LNCaP clone FGC (cell line): ENCODE measurements around the gene SS18L1.

Experiments used
- DNase-seq: peaks from one replicate; pipeline ENCODE4 v3.0.0-alpha.2; 2011; ENCODE audit warnings: low read depth
- H3K4me3 ChIP-seq: 2 replicates; pipeline ENCODE4 v1.5.1; 2011; ENCODE audit warnings: mild to moderate bottlenecking, low read depth, low read length, control low read depth
- CTCF ChIP-seq: IDR thresholded peaks from 2 replicates; pipeline ENCODE4 v1.5.1; 2012; ENCODE audit warnings: mild to moderate bottlenecking; ENCODE audit not compliant: control insufficient read depth, insufficient read depth; ENCODE audit errors: extremely low read depth

SS18L1 gene

GRCh38 chr20:62128502-62128901, 15.1 kb upstream of the SS18L1 start:
- no peak for DNase-seq
- no peak for TF ChIP-seq CTCF
- H3K4me3 ChIP-seq, result no peak overlapping the region

DNA sequence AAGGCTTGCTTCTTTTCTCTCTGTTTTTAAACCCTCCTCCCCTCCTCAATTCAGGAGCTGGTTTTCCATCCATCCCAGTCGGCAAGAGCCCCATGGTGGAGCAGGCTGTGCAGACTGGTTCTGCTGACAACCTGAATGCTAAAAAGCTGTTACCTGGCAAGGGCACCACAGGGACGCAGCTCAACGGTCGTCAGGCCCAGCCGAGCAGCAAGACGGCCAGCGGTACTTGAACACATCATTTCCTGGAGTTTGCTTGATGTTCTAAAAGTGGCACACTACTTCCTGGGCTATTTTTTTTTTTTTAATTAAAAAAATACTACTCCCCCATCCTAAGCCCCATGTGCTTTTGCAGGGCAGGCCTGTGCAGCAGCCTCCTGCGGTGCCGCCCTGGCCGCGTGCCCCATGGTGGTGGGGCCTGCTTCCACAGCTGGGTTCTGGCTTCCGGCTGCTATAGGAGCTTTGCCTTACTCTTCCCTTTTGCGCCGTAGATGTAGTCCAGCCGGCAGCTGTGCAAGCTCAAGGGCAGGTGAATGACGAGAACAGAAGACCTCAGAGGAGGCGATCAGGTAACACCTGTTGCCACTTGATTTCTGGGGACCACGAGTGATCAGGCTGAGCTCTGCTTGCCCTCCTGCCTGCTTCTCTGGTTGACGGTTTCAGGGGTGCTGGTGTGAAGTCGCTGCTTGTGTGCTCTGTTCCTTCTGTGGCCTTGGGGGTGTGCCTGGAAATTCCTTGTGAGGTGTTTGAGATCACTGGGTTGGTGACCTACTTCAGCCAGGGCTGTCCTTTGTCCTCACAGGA, 13.6 kb upstream of the SS18L1 start:
- no peak overlapping the region for H3K4me3 ChIP-seq
- DNase-seq, result no peak
- no peak for TF ChIP-seq CTCF

DNA sequence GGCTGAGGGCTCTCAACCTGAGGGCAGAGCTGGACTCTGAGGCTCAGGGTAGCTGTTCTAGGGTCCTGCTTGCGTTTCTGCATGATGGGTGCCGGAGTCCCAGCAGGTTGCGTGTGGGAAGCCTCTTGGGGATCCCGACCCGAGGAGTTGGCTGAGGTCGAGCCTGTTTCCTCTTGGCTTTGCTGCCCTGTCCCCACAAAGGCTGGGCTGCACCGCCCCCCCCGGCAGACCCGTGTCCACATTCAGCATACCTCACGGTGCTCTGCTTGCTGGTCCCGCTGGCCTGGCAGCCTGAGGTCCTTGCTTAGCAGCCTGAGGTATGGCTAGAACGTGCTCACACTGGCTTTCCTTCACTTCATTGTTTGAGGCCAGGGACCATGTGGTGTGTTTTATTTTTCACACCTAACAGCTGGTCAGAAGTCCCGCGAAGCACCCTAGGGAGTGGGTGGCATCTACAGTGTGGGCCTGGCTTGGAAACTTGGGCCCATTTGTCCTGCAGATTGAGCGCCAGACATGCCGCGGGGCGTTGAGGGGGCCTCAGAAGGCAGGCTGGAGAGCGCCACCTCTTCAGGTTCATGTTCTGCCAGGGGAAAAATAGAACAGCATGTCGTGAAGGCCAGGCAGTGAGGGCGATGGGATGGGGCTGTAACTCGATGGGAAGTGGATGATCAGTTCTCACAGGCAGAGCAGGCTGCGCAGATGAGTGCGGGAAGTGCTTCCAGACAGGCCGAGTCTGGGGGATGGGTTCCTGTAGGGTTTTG, 11.8 kb upstream of the SS18L1 start:
- TF ChIP-seq CTCF, result no peak
- DNase-seq, result no peak

DNA sequence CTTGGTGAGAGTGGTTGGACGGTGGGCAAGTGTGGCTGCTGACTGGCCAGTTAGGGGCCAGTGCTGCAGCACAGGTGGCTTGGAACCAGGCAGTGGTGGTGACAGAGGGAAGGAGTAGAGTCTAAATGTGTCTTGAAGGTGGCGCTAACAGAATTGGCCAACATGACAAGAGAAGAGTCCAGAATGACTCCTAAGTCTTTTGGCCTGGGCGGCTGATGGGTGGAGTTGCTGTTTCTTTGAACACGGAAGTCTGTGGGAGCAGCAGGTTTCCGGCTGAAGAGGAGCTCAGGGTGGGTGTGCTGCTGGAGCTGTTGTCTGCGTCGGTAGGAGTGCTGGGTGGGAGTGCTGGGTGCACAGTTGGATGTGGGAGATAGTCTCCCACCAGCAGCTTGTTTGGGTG, 11.1 kb upstream of the SS18L1 start:
- TF ChIP-seq CTCF, result no peak
- H3K4me3 ChIP-seq, result no peak overlapping the region
- no peak for DNase-seq

More for the DNA sequence above, 11.8 kb upstream of the SS18L1 start:
- no peak overlapping the region for H3K4me3 ChIP-seq

GRCh38 chr20:62133051-62133845, 10.3 kb upstream of the SS18L1 start:
- TF ChIP-seq CTCF, result no peak
- no peak for DNase-seq
- H3K4me3 ChIP-seq, result no peak overlapping the region

DNA sequence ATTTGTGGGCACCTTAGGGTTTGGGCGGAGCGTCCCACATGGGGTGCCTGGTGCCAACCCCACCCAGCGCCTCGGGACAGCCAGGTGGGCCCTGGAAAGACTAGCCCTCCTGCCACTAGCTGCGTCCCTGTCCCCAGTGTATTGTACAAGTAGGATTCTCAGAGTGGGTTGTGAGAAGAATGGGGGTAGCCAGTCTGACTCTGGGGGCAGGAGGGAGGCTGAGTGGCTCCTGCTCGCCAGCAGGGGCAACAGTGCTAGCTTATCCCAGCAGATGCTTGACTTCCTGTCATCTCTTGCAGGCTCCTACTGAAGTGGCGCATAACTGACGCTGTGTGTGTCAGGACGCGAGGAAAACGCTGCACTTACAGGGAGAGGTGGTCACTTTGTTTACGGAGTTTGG, 9.7 kb upstream of the SS18L1 start:
- no peak for TF ChIP-seq CTCF
- no peak overlapping the region for H3K4me3 ChIP-seq
- DNase-seq, result no peak
